ENCODE data around the gene SPAG7. TPM values are rescaled to one million over a fixed set of nuclear protein-coding genes. Genes with fewer than 3 reads are reported as not detected.
A peak's percentile ranks its signal among the peaks of the same experiment; 100 is the strongest.
"Not testable (repeated sequence)": the region's sequence is repeated elsewhere in the genome, so short reads cannot be mapped to it uniquely, and the experiment has no call there.

The SPAG7 gene
- total and polyA plus RNA-seq, 8 donors, result 15.8 to 58.4 (median 25.2) TPM

- ATAC-seq, result no peak
- no peak overlapping the region for H3K27ac ChIP-seq
- 82 to 83% methylated on average over 12 of the region's 12 CpGs for WGBS, 2 donors
These were observed 34.9 kb downstream of the SPAG7 start for GRCh38 chr17:4932756-4933155.

GRCh38 chr17:4931963-4932362 lies 35.7 kb downstream of the SPAG7 start, which contains the start of gene GP1BA:
GP1BA (plus strand) TSS chr17:4932277; CDS start chr17:4932605, 328 bp downstream.
- no peak within 1 kb of the TSS for H3K27ac ChIP-seq
- 81 to 82% methylated on average over 13 to 14 of the region's 14 CpGs for WGBS, 2 donors
- ATAC-seq, result peak in 1 of 4 donors; percentile 38
- no peaks in the 10 kb centered on the region for H3K27me3 ChIP-seq
- no peaks in the 10 kb centered on the region for H3K9me3 ChIP-seq
- no peak for FAIRE-seq
- H3K4me1 ChIP-seq, result peaks cover 0 to 3% (median 0%) of the 10 kb centered on the region in 3 donors
- intact Hi-C loops (cut with DNase I), result loop anchor here in 1 of 3 donors (10.0 kb wide), 1 partner anchor 53 kb away; the partner anchor contains the start of gene CAMTA2
- no peak within 1 kb of the TSS for H3K4me3 ChIP-seq
- TF ChIP-seq CTCF (IDR thresholded peaks at IDR 0.05), result no peak
- peak in 1 of 6 donors; percentile 1 for DNase-seq
- H3K36me3 ChIP-seq, result no peaks in the 10 kb centered on the region

More at GRCh38 chr17:4932756-4933155, 34.9 kb downstream of the SPAG7 start:
- intact Hi-C loops (cut with DNase I), result loop anchor here in 1 of 3 donors (10.0 kb wide), 1 partner anchor 52 kb away; the partner anchor contains the start of gene CAMTA2
- no peak for TF ChIP-seq CTCF (IDR thresholded peaks at IDR 0.05)
- FAIRE-seq, result no peak
- Histone ChIP-seq H3K4me1 (peaks cover 0 to 3% (median 0%) of the 10 kb centered on the region in 3 donors), H3K36me3 (peaks cover 0 to 6% (median 5%) of the 10 kb centered on the region in 3 donors), H3K9me3 (no peaks in the 10 kb centered on the region), H3K4me3 (no peak overlapping the region), H3K27me3 (no peaks in the 10 kb centered on the region)
- DNase-seq, result peak in 1 of 6 donors; percentile 40

- Histone ChIP-seq H3K4me3 (no peak overlapping the region), H3K27me3 (no peaks in the 10 kb centered on the region), H3K4me1 (no peaks in the 10 kb centered on the region), H3K36me3 (no peaks in the 10 kb centered on the region), H3K27ac (no peak overlapping the region), H3K9me3 (no peaks in the 10 kb centered on the region)
- intact Hi-C loops (cut with DNase I), result no loop called here
- peak in 1 of 6 donors; percentile 3 for DNase-seq
- FAIRE-seq, result no peak
- WGBS, 2 donors, result 94 to 96% methylated on average over 18 of the region's 18 CpGs
- no peak for ATAC-seq
- TF ChIP-seq CTCF (IDR thresholded peaks at IDR 0.05), result no peak
These were observed 38.7 kb downstream of the SPAG7 start for GRCh38 chr17:4928881-4929280.

- H3K27me3 ChIP-seq; H3K4me1 ChIP-seq; H3K9me3 ChIP-seq; FAIRE-seq; H3K4me3 ChIP-seq; ATAC-seq; intact Hi-C loops (cut with DNase I); H3K27ac ChIP-seq; H3K36me3 ChIP-seq: not testable (repeated sequence)
- WGBS, 2 donors, result 77% methylated on average over 24 of the region's 24 CpGs
- peak in 1 of 6 donors; percentile 13 for DNase-seq
These were observed 40.9 kb downstream of the SPAG7 start for GRCh38 chr17:4926577-4927335.

- WGBS, 2 donors, result 87 to 89% methylated on average over 4 of the region's 4 CpGs
- FAIRE-seq (no peak), DNase-seq (no peak), ATAC-seq (no peak)
- intact Hi-C loops (cut with DNase I), result no loop called here
- H3K27me3 ChIP-seq, result no peaks in the 10 kb centered on the region
- no peak overlapping the region for H3K4me3 ChIP-seq
- H3K9me3 ChIP-seq, result no peaks in the 10 kb centered on the region
- no peaks in the 10 kb centered on the region for H3K36me3 ChIP-seq
- H3K4me1 ChIP-seq, result no peaks in the 10 kb centered on the region
- H3K27ac ChIP-seq, result no peak overlapping the region
- TF ChIP-seq CTCF (IDR thresholded peaks at IDR 0.05), result no peak
These were observed 46.3 kb downstream of the SPAG7 start for GRCh38 chr17:4921320-4921719.
